GM18517 (cell line): Measurements from ENCODE around the gene STRA8.

ENCODE experiments used
- ATAC-seq: cut with Tn5 transposase; IDR thresholded peaks from one replicate; pipeline ENCODE4 v1.9.1; 2021; ENCODE audit warnings: mild to moderate bottlenecking, moderate library complexity; ENCODE audit not compliant: unreplicated experiment

Gene STRA8

GRCh38 chr7:135236727-135237126 lies 3.1 kb downstream of the STRA8 start:
- peak; percentile 76 for ATAC-seq

- ATAC-seq: no peak
Observed at GRCh38 chr7:135238112-135238744, 4.6 kb downstream of the STRA8 start.

- ATAC-seq: no peak
Observed at GRCh38 chr7:135239263-135239662, 5.6 kb downstream of the STRA8 start.

- no peak for ATAC-seq
Observed at GRCh38 chr7:135240441-135240840, 6.8 kb downstream of the STRA8 start.

GRCh38 chr7:135242096-135242684 lies 8.6 kb downstream of the STRA8 start:
- ATAC-seq: no peak

- ATAC-seq: no peak
Observed at GRCh38 chr7:135245226-135246190, 11.9 kb downstream of the STRA8 start.

- no peak for ATAC-seq
Observed at GRCh38 chr7:135246191-135246825, 12.7 kb downstream of the STRA8 start.

GRCh38 chr7:135247746-135248471 lies 14.3 kb downstream of the STRA8 start:
- no peak for ATAC-seq

GRCh38 chr7:135248546-135248945 lies 14.9 kb downstream of the STRA8 start:
- no peak for ATAC-seq

- ATAC-seq: no peak
Observed at GRCh38 chr7:135251496-135252391, 18.1 kb downstream of the STRA8 start.

GRCh38 chr7:135253851-135254771 lies 20.5 kb downstream of the STRA8 start:
- ATAC-seq: no peak

GRCh38 chr7:135257790-135258189 lies 24.2 kb downstream of the STRA8 start:
- ATAC-seq: no peak

GRCh38 chr7:135258585-135258984 lies 24.9 kb downstream of the STRA8 start:
- ATAC-seq: no peak

- no peak for ATAC-seq
Observed at GRCh38 chr7:135259702-135260101, 26.1 kb downstream of the STRA8 start.

GRCh38 chr7:135260470-135260869 lies 26.8 kb downstream of the STRA8 start:
- no peak for ATAC-seq

- no peak for ATAC-seq
Observed at GRCh38 chr7:135260930-135261721, 27.5 kb downstream of the STRA8 start.

- no peak for ATAC-seq
Observed at GRCh38 chr7:135262623-135263320, 29.1 kb downstream of the STRA8 start.
